ENCODE results near the gene DNAJA2. TPM values are rescaled to one million over a fixed set of nuclear protein-coding genes. Genes with fewer than 3 reads are reported as not detected.

Gene DNAJA2
- polyA plus RNA-seq, 1 donor = 45.7 TPM

Other genes with a start within 250 kb of the DNAJA2 start
- 16.5 TPM for gene MYLK3, start 225.3 kb downstream of the DNAJA2 start, polyA plus RNA-seq (ENCODE audit: insufficient read length)
- 26.0 TPM for gene C16orf87, start 142.5 kb downstream of the DNAJA2 start, polyA plus RNA-seq (ENCODE audit: insufficient read length)
- 36.5 TPM for gene GPT2, start 89.3 kb downstream of the DNAJA2 start, polyA plus RNA-seq (ENCODE audit: insufficient read length)
- 13.8 TPM for gene NETO2, start 170.3 kb upstream of the DNAJA2 start, polyA plus RNA-seq (ENCODE audit: insufficient read length)